ENCODE data around the gene IRF7.

Gene IRF7

DNA sequence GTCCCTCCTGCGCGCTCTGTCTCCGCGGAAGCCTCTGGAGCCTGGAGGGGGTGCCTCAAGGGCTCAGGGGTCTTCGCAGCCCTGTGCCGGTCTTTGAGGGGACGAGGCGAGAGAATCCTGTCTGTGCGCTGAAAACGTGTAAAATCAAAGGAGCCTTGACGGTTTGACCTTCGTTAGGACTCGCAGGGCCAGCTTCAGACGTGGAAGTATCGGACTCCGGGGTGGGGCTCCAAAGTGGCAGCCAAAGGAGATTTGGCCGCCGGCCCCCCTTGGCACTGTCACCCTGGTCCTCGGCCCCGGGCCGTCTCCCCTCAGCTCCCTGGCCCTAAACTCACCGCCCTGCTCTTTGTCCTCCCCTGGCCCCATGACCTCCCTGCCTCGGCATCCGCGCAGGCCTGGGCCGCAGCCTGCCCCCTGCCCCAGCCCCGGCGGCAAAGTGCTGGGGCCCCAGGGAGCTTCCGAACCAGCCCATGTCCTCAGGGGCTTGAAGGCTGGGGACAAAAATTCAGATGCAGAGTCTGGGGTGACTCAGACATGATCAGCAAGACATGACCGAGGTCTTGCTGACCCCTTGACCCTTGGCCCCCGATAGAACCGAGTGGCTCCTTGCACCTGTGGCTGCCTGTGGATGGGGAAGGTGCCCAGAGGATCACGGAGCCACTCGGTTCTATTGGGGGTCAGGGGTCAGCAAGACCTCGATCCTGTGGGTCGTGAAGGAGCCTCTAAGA, 46.4 kb downstream of the IRF7 start:
- DNase-seq (ENCODE audit: low spot score in 2 of 2): no peak
- H3K9me3 ChIP-seq: no peaks in the 10 kb centered on the region
- in situ Hi-C loops (cut with MboI; ENCODE audit: low sequenced_read_pairs): loop anchor here (25.0 kb wide), 1 partner anchor 193 kb away; no protein-coding TSS in a partner anchor

DNA sequence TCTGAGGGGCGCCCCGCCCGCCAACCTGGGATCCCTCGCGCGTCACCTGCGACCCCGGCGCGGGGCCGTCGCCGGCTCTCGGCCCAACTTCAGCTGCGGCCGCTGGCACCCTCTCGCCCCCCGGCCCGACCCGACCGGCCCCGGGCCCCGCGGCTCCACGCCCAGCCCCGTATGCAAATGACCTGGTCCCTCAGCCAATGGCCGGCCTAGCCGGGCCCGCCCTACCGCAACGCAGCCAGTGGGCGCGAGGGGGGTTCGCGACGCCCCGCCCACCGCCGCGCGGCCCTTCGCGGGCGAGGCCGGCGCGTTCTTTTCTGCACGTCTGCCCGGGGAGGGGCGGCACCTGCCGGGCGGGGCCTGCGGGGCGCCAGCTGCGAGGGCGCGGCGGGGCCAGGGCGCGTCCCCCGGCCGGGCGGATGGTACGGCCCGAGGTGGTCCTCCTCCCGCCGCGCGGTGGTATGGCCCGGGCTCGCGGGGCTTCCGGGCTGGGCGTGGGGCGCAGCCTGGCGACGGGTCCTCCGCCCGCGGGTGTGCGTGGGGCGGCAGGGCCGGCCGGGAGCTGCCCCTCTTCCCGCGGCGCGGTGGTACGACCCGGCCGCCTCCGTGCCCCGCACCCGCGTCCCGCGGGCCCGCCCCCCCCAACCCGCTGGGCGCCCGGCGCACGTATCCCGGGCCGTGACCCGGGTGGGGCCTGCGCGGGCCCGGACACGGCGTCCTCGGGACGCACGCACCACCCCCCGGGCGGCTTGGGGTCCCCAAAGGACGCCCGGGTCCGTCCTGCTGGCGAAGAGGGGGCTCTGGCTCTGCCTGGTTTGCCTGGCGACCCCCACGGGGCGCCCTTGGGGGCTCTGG, 47.2 kb downstream of the IRF7 start:
- peak; percentile 93 to 96 for DNase-seq (ENCODE audit: low spot score in 2 of 2)
- Histone ChIP-seq H3K9me3 (no peaks in the 10 kb centered on the region), H3K4me1 (peaks cover 10% of the 10 kb centered on the region), H3K4me3 (peak overlapping the region; percentile 48), H3K27me3 (ENCODE audit: low read depth) (no peaks in the 10 kb centered on the region), H3K36me3 (replicated peaks) (peaks cover 3% of the 10 kb centered on the region; the same call in 1 of the 2 replicates)
- in situ Hi-C loops (cut with MboI; ENCODE audit: low sequenced_read_pairs): loop anchor here (25.0 kb wide), 1 partner anchor 194 kb away; no protein-coding TSS in a partner anchor

More for the DNA sequence above, 46.4 kb downstream of the IRF7 start:
- Histone ChIP-seq H3K4me3 (peak overlapping the region; percentile 48), H3K27me3 (ENCODE audit: low read depth) (no peaks in the 10 kb centered on the region), H3K36me3 (replicated peaks) (no peaks in the 10 kb centered on the region), H3K4me1 (peaks cover 10% of the 10 kb centered on the region)

DNA sequence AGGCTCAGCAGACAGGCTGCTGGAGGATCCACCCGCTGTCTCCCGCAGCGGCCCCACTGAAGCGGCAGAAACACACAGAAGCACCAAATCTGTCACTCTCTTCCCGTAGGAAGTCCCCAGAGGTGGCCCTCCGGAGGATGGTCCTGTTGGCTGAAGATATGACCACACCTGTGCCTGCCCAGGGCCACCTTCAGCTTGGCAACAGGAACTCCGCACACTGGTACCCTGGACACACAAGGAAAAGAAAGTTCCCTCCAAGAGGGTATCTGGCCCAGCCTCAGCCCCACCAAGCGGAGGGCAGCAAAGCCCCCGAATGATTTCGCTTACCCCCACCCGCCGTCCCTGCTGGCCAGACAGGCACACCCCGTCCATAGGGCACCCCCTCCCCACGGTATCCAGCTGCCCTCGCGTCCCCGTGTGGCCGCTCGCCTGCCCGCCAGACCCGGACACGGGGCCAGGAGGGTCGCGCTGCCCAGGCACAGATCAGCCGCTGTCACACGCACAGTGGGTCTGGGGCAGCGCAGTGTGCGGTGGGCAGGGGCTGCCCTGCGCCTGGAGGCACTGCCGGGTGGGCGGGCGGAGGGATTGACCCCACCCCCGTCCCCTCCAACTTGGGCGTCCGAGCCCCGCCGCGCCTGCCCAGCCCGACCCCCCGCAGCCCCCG, 48.0 kb downstream of the IRF7 start:
- DNase-seq (ENCODE audit: low spot score in 2 of 2): no peak
- H3K4me3 ChIP-seq: peak overlapping the region; percentile 39
- peaks cover 3% of the 10 kb centered on the region; the same call in 1 of the 2 replicates for H3K36me3 ChIP-seq (replicated peaks)
- in situ Hi-C loops (cut with MboI; ENCODE audit: low sequenced_read_pairs): loop anchor here (25.0 kb wide), 1 partner anchor 195 kb away; no protein-coding TSS in a partner anchor
- peaks cover 10% of the 10 kb centered on the region for H3K4me1 ChIP-seq
- H3K9me3 ChIP-seq: no peaks in the 10 kb centered on the region
- no peaks in the 10 kb centered on the region for H3K27me3 ChIP-seq (ENCODE audit: low read depth)

DNA sequence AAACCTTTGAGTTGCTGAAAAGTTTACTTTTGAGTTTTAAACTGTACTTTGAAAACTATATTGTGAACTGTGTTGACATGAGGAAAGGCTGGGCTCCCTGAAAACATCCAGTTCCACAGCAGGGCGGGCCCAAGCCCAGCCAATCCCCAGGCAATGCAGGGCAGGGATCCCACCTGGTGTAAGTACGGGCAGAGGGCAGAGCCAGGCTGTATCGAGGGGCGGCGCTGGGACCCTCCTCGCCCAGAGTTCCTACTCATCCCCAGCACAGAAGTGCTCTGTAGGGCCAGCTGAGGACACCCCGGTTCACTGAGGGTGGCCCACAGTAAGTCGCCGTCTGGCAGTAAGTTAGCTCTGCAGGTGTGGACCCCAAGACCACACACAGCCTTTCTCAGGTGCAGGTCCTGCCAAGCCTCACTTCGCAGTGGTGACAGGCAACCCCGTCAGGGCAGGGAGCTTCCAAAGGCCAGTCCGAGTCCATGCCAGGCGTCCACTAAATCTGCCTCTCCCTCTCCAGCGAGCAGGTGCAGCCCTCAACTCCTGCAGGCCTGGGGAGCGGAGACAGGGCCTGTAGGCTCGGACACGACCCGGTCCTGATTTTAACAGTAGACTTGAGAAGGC, 48.6 kb downstream of the IRF7 start:
- H3K27me3 ChIP-seq (ENCODE audit: low read depth): no peaks in the 10 kb centered on the region
- no peak for DNase-seq (ENCODE audit: low spot score in 2 of 2)
- in situ Hi-C loops (cut with MboI; ENCODE audit: low sequenced_read_pairs): loop anchor here (25.0 kb wide), 1 partner anchor 195 kb away; no protein-coding TSS in a partner anchor
- no peaks in the 10 kb centered on the region for H3K9me3 ChIP-seq
- H3K4me3 ChIP-seq: peak overlapping the region; percentile 39; the same call in 1 of the 2 replicates
- peaks cover 10% of the 10 kb centered on the region for H3K4me1 ChIP-seq
- H3K36me3 ChIP-seq (replicated peaks): peaks cover 3% of the 10 kb centered on the region; the same call in 1 of the 2 replicates

DNA sequence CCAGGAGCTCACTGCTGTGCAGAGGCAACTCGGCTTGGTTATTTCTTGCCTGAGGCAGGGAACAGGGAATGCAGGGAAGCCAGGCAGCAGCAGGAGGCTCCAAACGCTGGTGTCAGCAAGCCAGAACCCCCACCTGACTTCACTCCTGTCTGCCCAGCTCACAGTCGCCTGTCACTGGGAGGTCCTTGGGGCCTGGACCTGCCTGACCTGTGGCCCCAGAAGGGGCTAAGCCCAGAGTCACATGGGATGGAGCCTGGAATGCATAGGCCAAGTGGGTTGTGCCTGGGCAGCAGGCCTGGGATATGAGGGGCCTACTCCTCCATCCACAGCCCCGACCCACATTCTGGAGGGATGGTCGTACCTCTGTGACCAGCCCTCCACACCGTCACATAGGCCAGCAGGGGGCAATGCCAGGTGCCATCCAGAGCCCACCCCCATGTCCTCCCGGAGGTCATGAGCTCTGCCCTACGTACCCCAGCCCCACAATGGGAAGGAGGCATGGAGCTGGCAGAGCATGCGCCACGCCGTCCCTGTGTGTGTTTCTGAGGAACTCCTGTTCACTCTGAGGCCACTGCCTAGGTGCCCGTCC, 49.7 kb downstream of the IRF7 start:
- no peak overlapping the region for H3K4me3 ChIP-seq
- peaks cover 3% of the 10 kb centered on the region; the same call in 1 of the 2 replicates for H3K36me3 ChIP-seq (replicated peaks)
- in situ Hi-C loops (cut with MboI; ENCODE audit: low sequenced_read_pairs): loop anchor here (25.0 kb wide), 1 partner anchor 196 kb away; no protein-coding TSS in a partner anchor
- H3K27me3 ChIP-seq (ENCODE audit: low read depth): no peaks in the 10 kb centered on the region
- peaks cover 14% of the 10 kb centered on the region for H3K4me1 ChIP-seq
- no peaks in the 10 kb centered on the region for H3K9me3 ChIP-seq
- no peak for DNase-seq (ENCODE audit: low spot score in 2 of 2)

DNA sequence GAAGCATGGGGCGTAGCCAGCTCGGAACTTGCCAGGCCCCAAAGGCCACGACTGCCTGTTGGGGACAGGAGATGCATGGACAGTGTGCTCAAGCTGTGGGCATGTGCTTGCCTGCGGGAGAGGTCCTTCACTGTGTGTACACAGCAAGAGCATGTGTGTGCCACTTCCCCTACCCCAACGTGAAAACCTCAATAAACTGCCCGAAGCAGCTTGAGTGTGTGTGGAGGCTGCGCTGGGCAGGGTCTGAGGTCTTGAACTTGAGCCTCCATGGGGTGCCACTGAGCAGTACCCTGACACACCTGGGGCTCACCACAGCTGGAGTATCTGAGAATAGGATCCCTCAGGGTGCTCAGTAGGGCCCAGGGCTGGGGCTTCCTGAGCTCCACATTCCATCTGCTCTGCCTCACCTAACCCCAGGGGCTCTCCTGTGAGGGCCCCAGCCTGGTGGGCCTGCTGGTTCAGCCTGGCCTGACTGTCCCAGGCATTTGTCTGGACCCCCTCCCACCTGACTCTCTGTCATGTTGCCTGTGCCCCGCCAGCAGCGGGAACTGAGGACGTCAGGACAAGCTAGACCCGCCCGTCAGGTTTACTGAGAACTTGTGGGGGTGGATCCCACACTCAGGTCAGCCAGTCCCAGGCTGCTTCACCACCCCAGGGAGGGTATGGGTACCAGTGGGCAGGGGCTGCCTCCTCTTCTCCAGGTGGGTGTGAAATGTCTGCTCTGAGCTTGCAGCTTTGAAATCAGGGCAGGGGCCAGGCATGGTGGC, 51.8 kb downstream of the IRF7 start:
- no peak for DNase-seq (ENCODE audit: low spot score in 2 of 2)
- H3K36me3 ChIP-seq (replicated peaks): peaks cover 3% of the 10 kb centered on the region; the same call in 1 of the 2 replicates
- in situ Hi-C loops (cut with MboI; ENCODE audit: low sequenced_read_pairs): loop anchor here (25.0 kb wide), 1 partner anchor 198 kb away; no protein-coding TSS in a partner anchor
- H3K4me1 ChIP-seq: peaks cover 17% of the 10 kb centered on the region
- H3K27me3 ChIP-seq (ENCODE audit: low read depth): no peaks in the 10 kb centered on the region
- H3K9me3 ChIP-seq: no peaks in the 10 kb centered on the region
- no peak overlapping the region for H3K4me3 ChIP-seq

DNA sequence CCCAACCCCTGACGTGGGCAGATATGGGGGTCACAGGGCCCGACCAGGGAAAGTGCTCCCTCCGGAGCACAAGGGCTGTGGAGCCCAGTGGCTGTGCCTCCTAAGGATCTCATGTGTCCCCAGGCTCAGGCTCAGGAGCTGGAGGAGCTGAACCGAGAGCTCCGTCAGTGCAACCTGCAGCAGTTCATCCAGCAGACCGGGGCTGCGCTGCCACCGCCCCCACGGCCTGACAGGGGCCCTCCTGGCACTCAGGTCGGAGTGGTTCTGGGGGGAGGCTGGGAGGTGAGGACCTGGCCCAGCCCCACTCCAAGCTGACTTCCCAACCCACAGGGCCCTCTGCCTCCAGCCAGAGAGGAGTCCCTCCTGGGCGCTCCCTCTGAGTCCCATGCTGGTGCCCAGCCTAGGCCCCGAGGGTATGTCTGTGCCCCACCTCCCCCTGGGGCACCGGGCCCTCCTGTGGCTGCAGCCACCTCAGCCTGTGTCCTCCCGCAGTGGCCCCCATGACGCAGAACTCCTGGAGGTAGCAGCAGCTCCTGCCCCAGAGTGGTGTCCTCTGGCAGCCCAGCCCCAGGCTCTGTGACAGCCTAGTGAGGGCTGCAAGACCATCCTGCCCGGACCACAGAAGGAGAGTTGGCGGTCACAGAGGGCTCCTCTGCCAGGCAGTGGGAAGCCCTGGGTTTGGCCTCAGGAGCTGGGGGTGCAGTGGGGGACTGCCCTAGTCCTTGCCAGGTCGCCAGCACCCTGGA, 52.5 kb downstream of the IRF7 start:
- Histone ChIP-seq H3K4me1 (peaks cover 15% of the 10 kb centered on the region), H3K4me3 (no peak overlapping the region), H3K9me3 (no peaks in the 10 kb centered on the region), H3K36me3 (replicated peaks) (peaks cover 3% of the 10 kb centered on the region; the same call in 1 of the 2 replicates), H3K27me3 (ENCODE audit: low read depth) (no peaks in the 10 kb centered on the region)
- DNase-seq (ENCODE audit: low spot score in 2 of 2): no peak
- in situ Hi-C loops (cut with MboI; ENCODE audit: low sequenced_read_pairs): loop anchor here (25.0 kb wide), 1 partner anchor 199 kb away; no protein-coding TSS in a partner anchor

Measured in HAP-1 (cell line).